T-helper 1 cell treated with Interleukin-12 subunit alpha and Interleukin-12 subunit beta and Interleukin-4 antibody, amounts not matched to agents 30 μg/mL and 1 μg/mL, for 36 hours (primary cell): Measurements from ENCODE around the gene CACNG5.

Experiments
- H3K27ac Mint-ChIP-seq: one replicate; pipeline ENCODE4 v1.8.0; 2021; ENCODE audit warnings: mild to moderate bottlenecking, mixed read lengths
- H3K27me3 Mint-ChIP-seq: one replicate; pipeline ENCODE4 v1.8.0; 2021; ENCODE audit warnings: low read depth, mixed read lengths
- H3K36me3 Mint-ChIP-seq: one replicate; pipeline ENCODE4 v1.8.0; 2021; ENCODE audit warnings: low read depth, mixed read lengths
- H3K4me1 Mint-ChIP-seq: one replicate; pipeline ENCODE4 v1.8.0; 2021; ENCODE audit warnings: low read depth, mixed read lengths
- H3K4me3 Mint-ChIP-seq: one replicate; pipeline ENCODE4 v1.8.0; 2021; ENCODE audit warnings: mild to moderate bottlenecking, moderate library complexity, mixed read lengths
- H3K9me3 Mint-ChIP-seq: one replicate; pipeline ENCODE4 v1.8.0; 2021; ENCODE audit warnings: mixed read lengths

CACNG5 gene

GRCh38 chr17:66810951-66811682 lies 23.8 kb upstream of the CACNG5 start:
- Mint-ChIP-seq H3K27ac (no peak overlapping the region), H3K36me3 (peaks cover 5% of the 10 kb centered on the region), H3K9me3 (no peaks in the 10 kb centered on the region), H3K4me1 (peaks cover 6% of the 10 kb centered on the region), H3K27me3 (peaks cover 4% of the 10 kb centered on the region), H3K4me3 (no peak overlapping the region)

- peaks cover 4% of the 10 kb centered on the region for H3K27me3 Mint-ChIP-seq
- peaks cover 6% of the 10 kb centered on the region for H3K4me1 Mint-ChIP-seq
These were observed 23.2 kb upstream of the CACNG5 start for GRCh38 chr17:66811683-66812054.

GRCh38 chr17:66812571-66812970 lies 22.3 kb upstream of the CACNG5 start:
- Mint-ChIP-seq H3K4me3 (no peak overlapping the region), H3K36me3 (peaks cover under 1% of the 10 kb centered on the region), H3K27ac (peak overlapping the region; percentile 65), H3K27me3 (peaks cover 4% of the 10 kb centered on the region), H3K9me3 (peaks cover 7% of the 10 kb centered on the region), H3K4me1 (peaks cover 3% of the 10 kb centered on the region)

More at GRCh38 chr17:66811683-66812054, 23.2 kb upstream of the CACNG5 start:
- Mint-ChIP-seq H3K9me3 (no peaks in the 10 kb centered on the region), H3K4me3 (no peak overlapping the region), H3K27ac (no peak overlapping the region), H3K36me3 (peaks cover 2% of the 10 kb centered on the region)

- Mint-ChIP-seq H3K27ac (no peak overlapping the region), H3K27me3 (peaks cover 4% of the 10 kb centered on the region), H3K4me3 (no peak overlapping the region), H3K4me1 (no peaks in the 10 kb centered on the region), H3K9me3 (peaks cover 11% of the 10 kb centered on the region), H3K36me3 (no peaks in the 10 kb centered on the region)
These were observed 21.6 kb upstream of the CACNG5 start for GRCh38 chr17:66813296-66813695.

GRCh38 chr17:66814026-66814425 lies 20.9 kb upstream of the CACNG5 start:
- peak overlapping the region; percentile 14 for H3K27ac Mint-ChIP-seq
- no peaks in the 10 kb centered on the region for H3K36me3 Mint-ChIP-seq
- H3K27me3 Mint-ChIP-seq, result peaks cover 4% of the 10 kb centered on the region
- no peaks in the 10 kb centered on the region for H3K4me1 Mint-ChIP-seq
- H3K4me3 Mint-ChIP-seq, result no peak overlapping the region
- H3K9me3 Mint-ChIP-seq, result peaks cover 12% of the 10 kb centered on the region

- peaks cover 17% of the 10 kb centered on the region for H3K9me3 Mint-ChIP-seq
- no peak overlapping the region for H3K4me3 Mint-ChIP-seq
- H3K36me3 Mint-ChIP-seq, result no peaks in the 10 kb centered on the region
- H3K27ac Mint-ChIP-seq, result no peak overlapping the region
- H3K4me1 Mint-ChIP-seq, result no peaks in the 10 kb centered on the region
- H3K27me3 Mint-ChIP-seq, result peaks cover 4% of the 10 kb centered on the region
These were observed 20.3 kb upstream of the CACNG5 start for GRCh38 chr17:66814570-66814969.

GRCh38 chr17:66817750-66818149 lies 17.2 kb upstream of the CACNG5 start:
- no peaks in the 10 kb centered on the region for H3K4me1 Mint-ChIP-seq
- H3K9me3 Mint-ChIP-seq, result peaks cover 17% of the 10 kb centered on the region
- H3K36me3 Mint-ChIP-seq, result no peaks in the 10 kb centered on the region
- H3K27ac Mint-ChIP-seq, result no peak overlapping the region
- H3K4me3 Mint-ChIP-seq, result no peak overlapping the region
- H3K27me3 Mint-ChIP-seq, result peaks cover 4% of the 10 kb centered on the region

- H3K36me3 Mint-ChIP-seq, result no peaks in the 10 kb centered on the region
- H3K27me3 Mint-ChIP-seq, result no peaks in the 10 kb centered on the region
- no peaks in the 10 kb centered on the region for H3K4me1 Mint-ChIP-seq
- no peak overlapping the region for H3K4me3 Mint-ChIP-seq
- peaks cover 17% of the 10 kb centered on the region for H3K9me3 Mint-ChIP-seq
- H3K27ac Mint-ChIP-seq, result no peak overlapping the region
These were observed 15.5 kb upstream of the CACNG5 start for GRCh38 chr17:66819466-66819865.

- H3K4me3 Mint-ChIP-seq, result no peak overlapping the region
- no peaks in the 10 kb centered on the region for H3K27me3 Mint-ChIP-seq
- peaks cover 14% of the 10 kb centered on the region for H3K9me3 Mint-ChIP-seq
- no peaks in the 10 kb centered on the region for H3K36me3 Mint-ChIP-seq
- H3K27ac Mint-ChIP-seq, result no peak overlapping the region
- no peaks in the 10 kb centered on the region for H3K4me1 Mint-ChIP-seq
These were observed 12.9 kb upstream of the CACNG5 start for GRCh38 chr17:66822009-66822408.

GRCh38 chr17:66826856-66827255 lies 8.1 kb upstream of the CACNG5 start:
- Mint-ChIP-seq H3K36me3 (no peaks in the 10 kb centered on the region), H3K27me3 (peaks cover 23% of the 10 kb centered on the region), H3K27ac (no peak overlapping the region), H3K9me3 (no peaks in the 10 kb centered on the region), H3K4me3 (no peak overlapping the region), H3K4me1 (peaks cover 7% of the 10 kb centered on the region)

GRCh38 chr17:66829386-66829864 lies 5.5 kb upstream of the CACNG5 start:
- no peak overlapping the region for H3K4me3 Mint-ChIP-seq
- H3K9me3 Mint-ChIP-seq, result no peaks in the 10 kb centered on the region
- no peaks in the 10 kb centered on the region for H3K36me3 Mint-ChIP-seq
- H3K27me3 Mint-ChIP-seq, result peaks cover 38% of the 10 kb centered on the region
- no peak overlapping the region for H3K27ac Mint-ChIP-seq
- H3K4me1 Mint-ChIP-seq, result peaks cover 7% of the 10 kb centered on the region

GRCh38 chr17:66829883-66830282 lies 5.0 kb upstream of the CACNG5 start:
- H3K4me1 Mint-ChIP-seq, result peaks cover 7% of the 10 kb centered on the region
- H3K27ac Mint-ChIP-seq, result no peak overlapping the region
- H3K27me3 Mint-ChIP-seq, result peaks cover 41% of the 10 kb centered on the region
- no peaks in the 10 kb centered on the region for H3K36me3 Mint-ChIP-seq
- no peaks in the 10 kb centered on the region for H3K9me3 Mint-ChIP-seq
- no peak overlapping the region for H3K4me3 Mint-ChIP-seq

GRCh38 chr17:66830451-66830850 lies 4.5 kb upstream of the CACNG5 start:
- no peaks in the 10 kb centered on the region for H3K36me3 Mint-ChIP-seq
- H3K4me3 Mint-ChIP-seq, result no peak overlapping the region
- H3K4me1 Mint-ChIP-seq, result peaks cover 7% of the 10 kb centered on the region
- no peak overlapping the region for H3K27ac Mint-ChIP-seq
- peaks cover 41% of the 10 kb centered on the region for H3K27me3 Mint-ChIP-seq
- no peaks in the 10 kb centered on the region for H3K9me3 Mint-ChIP-seq

- H3K4me1 Mint-ChIP-seq, result peaks cover 7% of the 10 kb centered on the region
- H3K27me3 Mint-ChIP-seq, result peaks cover 52% of the 10 kb centered on the region
- no peak overlapping the region for H3K4me3 Mint-ChIP-seq
- H3K27ac Mint-ChIP-seq, result no peak overlapping the region
- H3K9me3 Mint-ChIP-seq, result no peaks in the 10 kb centered on the region
- H3K36me3 Mint-ChIP-seq, result no peaks in the 10 kb centered on the region
These were observed 3.3 kb upstream of the CACNG5 start for GRCh38 chr17:66831383-66832210.

GRCh38 chr17:66833201-66833600 lies 1.7 kb upstream of the CACNG5 start:
- H3K9me3 Mint-ChIP-seq, result no peaks in the 10 kb centered on the region
- no peaks in the 10 kb centered on the region for H3K36me3 Mint-ChIP-seq

More at GRCh38 chr17:66833201-66833600, 1.7 kb upstream of the CACNG5 start:
- Mint-ChIP-seq H3K4me3 (no peak overlapping the region), H3K4me1 (peaks cover 7% of the 10 kb centered on the region), H3K27me3 (peaks cover 57% of the 10 kb centered on the region), H3K27ac (no peak overlapping the region)
